Left renal pelvis (tissue), 4 donors: ENCODE data around the gene CD47. TPM values are rescaled to one million over a fixed set of nuclear protein-coding genes. Genes with fewer than 3 reads are reported as not detected.

Source experiments
- DNase-seq, 4 donors: peaks; one replicate each; pipeline ENCODE4 v3.0.0-alpha.2; 2013; ENCODE audit warnings: low read depth in 4 of 4, low spot score in 3 of 4
- polyA plus RNA-seq, 4 donors: library from polyadenylated mRNA; unstranded; fragments of 120-200 nt; gene quantifications; one replicate each; pipeline ENCODE4 v1.2.1, GENCODE V29; 2013; ENCODE audit not compliant: insufficient read length in 4 of 4

Gene CD47
- polyA plus RNA-seq, 4 donors, result 68.2 to 85.7 (median 76.7) TPM

DNA sequence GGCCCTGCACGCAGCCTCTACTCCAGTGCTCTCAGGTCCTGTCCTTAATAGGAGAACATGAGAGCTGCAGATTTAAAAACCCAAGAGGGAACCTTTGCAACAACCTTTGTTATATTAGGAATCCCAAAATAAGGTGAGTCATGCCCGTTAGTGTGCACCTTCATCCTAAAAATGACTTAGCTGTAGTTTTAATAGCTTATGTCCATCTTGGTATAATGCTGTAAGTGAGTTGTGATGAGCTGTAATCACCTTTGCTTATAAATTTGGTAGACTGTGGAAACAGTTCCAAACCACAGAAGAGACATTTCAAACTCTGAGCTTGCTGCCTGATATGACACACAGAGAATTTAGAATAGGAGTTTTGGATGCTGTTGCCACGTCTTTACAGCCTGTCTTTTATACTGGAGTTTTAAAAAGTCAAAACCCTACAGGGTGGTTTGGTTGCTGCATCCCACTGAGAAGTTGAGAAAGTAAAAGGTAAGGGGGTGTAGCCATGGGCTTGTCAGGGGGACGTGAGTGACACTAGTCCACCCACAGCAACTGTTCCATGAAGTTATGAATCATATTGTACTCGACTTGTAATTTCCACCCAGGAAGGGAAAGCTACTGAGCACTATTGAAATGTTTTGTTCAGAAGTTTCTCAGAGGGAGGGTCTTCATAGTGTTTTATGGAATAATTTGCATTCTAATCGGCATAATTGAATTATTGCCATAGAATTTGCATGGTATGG, 27.4 kb upstream of the CD47 start:
- DNase-seq, result no peak

DNA sequence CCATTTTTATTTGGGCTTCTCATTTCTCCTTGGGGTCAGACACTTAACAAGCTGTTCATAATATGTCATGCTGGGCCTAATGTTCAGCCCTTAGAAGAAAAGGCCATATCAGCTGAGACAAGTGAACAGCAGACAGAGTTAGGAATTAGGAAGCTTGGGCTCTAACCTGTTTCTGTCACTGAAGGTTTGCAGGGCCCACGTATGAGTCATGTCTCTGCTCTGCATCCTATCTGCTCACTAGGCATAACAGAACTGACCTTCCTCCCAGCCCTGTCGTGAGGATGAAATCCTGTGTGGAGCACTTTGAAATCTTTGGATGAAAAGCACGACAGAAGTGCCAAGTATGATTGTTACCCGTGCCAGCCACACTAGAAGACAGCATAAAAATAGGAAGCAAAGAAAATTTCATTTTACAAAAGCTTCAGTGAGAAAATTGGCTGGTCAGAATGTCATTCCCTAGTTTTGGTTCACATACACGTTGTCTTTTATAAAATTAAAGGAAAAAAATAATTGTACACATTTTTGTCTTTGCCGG, 26.5 kb upstream of the CD47 start:
- no peak for DNase-seq

DNA sequence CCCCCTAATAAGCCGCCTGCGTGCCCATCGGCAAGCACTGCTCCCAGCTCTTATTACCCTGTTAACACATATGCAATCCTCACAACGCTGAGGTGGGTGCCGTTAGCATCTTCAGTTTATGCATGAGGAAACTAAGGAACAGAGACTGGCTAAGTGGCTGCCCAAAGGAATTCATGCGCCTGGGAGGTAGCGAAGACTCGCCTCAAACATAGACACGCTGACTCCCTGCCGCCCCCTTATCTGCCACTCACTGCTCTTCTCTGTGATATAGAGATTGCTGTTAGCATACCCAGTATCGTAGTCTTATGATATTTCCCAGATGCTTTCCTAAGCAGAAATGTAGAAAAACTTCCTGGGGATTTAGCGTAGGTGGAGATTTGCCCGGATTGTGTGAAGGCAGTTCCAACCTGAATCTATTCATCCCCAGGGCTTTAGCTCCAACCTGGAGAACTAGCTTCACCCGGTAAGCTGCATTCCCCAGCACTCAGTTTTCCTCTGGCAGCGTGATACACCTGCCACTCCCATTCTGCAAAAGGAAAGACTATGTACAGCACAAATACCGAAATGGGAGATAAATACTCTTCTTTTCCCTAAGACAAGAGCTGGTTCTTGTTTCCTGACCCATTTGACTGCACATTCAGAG, 23.7 kb upstream of the CD47 start:
- DNase-seq, result no peak

GRCh38 chr3:108113975-108114374, 23.1 kb upstream of the CD47 start:
- no peak for DNase-seq

DNA sequence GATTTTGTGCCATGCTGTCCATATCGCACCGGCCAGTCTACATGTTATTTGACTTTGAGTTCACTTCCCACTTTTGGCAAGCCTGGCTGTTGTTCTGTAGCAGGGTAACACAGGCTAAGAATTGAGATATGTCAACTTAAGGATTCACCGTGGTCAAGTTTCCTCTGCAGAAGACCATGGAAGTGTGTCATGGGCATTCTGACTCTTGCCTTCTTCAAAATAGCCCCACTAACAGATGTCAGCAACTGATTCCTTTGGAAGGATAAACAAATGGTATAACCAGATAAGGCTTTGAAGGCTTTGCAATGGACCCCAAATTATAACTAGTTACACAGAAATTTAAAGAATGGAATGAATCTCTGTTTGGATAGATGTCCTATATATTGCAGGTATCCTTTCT, 20.1 kb upstream of the CD47 start:
- no peak for DNase-seq

DNA sequence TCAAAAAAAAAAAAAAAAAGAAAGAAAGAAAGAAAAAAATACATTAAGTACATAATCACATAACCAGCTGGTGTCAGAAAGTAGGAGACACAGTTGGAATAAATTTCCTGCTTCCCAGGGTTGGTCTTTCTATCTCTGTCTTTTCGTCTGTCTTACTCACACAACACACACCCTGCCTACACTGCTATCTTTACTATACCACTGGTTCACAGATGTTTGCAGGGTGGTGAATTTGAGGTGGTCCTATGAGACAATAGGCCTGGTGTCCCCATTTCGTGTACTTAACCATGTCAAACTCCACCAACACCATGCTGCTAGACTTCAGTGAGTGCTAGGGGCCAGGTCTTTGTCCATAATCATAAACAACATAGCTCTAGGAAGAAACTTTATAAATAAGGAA, 17.6 kb upstream of the CD47 start:
- no peak for DNase-seq

GRCh38 chr3:108106449-108106848, 15.6 kb upstream of the CD47 start:
- DNase-seq, result no peak

DNA sequence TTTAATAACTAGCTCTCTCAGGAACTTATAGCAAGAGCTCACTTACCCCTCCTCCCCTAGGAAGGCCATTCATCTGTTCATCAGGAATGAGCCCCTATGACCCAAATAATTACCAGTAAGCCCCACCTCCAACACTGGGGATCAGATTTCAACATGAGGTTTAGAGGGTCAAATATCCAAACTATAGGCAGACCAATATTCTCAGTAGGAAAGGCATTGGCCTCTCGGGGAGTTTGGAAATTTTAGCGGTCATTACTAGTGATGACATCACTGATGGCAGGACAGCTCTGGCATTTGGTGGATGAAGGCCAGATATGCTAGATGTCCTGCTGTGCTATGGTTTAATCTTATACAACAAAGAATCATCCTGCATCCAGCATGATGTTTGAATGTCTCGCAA, 15.2 kb upstream of the CD47 start:
- no peak for DNase-seq

- no peak for DNase-seq
Measured at GRCh38 chr3:108103886-108104797, 13.3 kb upstream of the CD47 start.

GRCh38 chr3:108103040-108103751, 12.4 kb upstream of the CD47 start:
- DNase-seq, result no peak

DNA sequence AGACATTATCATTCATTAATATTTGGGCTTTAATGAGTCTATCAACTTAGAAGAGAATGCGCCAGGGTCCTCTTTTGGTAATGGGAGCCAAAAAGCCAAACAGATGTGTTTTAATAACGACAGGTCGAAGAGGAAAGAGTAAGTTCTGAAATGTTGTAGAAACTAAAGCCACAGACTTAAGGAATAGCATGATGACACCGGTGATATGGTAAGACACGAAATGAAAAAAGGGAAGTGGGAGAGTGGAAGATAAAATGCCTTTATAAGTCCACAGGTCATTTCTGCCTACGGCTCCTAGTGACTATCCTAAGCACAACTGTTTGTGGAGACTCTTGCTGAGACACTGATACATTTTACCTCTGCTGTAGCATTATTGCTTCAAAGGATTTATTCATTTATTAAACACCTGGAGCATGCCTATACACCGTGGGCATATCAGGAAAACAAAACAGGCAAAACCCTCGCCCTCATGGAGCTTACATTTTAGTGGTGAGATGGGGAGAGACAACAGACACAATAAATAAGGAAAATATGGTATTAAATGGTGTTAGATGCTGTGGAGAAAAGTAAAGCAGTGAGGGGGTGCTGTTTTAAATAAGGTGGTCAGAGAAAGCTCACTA, 11.7 kb upstream of the CD47 start:
- DNase-seq, result no peak

GRCh38 chr3:108100906-108101660, 10.3 kb upstream of the CD47 start:
- DNase-seq, result no peak

DNA sequence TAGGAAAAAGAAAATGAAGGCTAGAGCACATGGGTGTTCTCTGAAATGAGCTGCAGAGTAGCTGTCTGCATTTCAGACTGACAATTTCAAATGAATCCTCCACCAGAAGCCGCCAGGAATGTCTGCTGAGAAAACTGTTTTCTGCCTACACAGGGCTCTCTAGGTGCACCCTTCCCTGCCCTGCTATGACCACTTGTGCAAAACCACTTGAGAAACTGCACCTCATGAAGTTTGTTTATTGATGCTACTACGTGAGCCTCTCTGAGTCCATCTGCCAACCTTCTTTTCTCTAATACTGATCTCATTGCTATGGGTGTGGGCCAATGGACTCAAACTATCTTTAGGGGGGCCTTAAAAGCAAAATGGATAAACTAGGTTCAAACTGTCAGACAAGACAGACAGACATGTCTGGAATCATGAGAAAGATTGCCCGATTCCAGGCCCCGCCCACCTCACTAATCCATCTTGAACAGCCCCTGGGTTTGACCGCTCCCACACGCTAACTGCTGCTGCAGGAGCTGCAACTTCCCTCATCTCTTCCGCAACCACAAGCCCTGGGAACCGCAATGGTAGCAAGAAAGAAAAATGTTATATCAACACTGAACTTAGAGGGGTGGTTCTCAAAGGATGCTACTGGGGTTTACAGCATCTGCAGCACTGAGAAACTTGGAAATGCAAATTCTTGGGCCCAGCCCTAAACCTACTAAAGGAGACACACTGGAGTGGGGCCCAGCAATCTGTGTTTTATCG, 9.0 kb upstream of the CD47 start:
- DNase-seq, result no peak

- DNase-seq, result no peak
Measured at GRCh38 chr3:108099244-108099643, 8.4 kb upstream of the CD47 start.

- no peak for DNase-seq
Measured at GRCh38 chr3:108098003-108098370, 7.2 kb upstream of the CD47 start.

DNA sequence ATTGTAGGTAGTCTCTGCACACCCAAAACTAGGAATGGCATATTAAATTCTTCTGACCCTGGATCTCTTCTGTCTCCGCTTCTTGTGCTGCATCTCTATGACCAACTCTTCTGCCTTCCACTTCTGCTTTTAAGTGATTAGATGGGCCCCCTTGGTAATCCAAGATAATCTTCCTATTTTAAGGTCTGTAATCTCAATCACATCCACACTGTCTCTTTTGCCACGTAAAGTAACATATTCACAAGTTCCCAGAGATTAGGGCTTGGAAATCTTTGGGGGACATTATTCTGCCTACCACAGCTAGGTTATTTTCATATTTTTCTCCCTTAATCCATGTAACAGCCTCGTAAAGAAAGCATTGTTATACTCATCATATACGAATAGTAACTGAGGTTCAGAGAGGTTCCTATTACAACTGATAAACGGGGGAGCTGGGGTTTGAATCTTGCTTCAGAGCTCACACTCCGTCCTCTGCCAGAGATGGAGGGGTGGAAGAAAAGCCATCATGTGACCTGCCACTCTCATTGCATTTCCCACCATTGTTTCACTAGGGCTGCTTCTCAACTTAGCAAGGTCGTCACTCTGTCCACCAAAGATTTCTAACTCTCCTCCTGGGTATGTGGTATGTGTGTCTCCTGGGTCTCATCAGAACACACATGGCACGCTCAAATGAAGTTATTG, 6.6 kb upstream of the CD47 start:
- no peak for DNase-seq

DNA sequence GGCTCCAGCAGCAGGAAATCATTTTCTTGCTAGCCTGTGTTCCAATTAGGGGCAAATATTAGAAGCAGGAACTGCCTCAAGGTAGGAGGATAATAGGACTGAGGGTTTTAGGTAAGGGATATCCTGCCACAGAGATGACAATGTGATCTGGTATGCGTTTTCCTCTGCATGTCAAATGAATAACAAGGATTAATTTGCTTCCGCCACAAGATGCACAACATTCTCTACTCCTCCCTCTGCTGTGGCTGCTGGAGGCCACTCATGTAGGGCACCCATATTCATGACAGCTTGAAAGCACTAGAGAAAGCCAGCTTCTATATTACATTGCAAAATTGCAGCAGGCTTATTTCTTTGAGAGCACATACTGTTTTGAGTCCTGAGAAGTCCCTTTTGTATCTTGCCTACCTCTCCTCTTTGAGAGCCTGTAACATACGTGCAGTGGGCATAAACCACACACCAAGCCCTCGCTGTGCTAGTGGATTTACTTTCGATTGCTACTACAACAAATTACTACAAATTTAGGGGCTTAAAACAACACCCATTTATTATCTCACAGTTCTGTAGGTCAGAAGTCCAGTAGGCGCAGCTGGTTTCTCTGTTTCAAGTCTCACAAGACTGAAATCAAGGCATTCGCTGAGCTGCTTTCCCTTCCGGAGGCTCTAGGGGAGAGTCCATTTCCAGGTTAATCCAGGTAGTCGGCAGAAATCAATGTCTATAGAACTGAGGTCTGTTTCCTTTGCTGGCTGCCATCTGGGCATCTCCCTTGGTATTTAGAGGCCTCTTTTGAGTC, 5.9 kb upstream of the CD47 start:
- no peak for DNase-seq
